ENCODE data around the gene PRELP.

DNA sequence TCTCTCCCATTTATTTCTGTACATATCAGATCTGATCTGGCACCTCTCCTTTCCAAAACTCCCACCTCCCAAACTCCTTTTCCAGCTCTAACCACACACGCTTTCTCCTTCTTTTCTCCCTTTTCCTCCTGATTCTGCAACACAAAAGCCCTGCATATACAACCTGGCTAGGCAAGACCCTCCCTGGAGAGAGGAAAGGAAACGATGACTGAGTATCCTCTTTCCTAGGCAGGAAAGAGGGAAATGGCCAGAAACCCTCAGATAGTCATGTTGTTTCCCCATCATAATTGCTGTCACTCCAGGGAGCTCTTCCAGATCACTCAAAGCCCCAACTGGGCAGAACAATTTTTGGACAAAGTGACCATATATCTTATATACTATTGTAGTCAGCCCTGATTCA is 32.3 kb upstream of the PRELP start:
- TF ChIP-seq, protein P1, sequence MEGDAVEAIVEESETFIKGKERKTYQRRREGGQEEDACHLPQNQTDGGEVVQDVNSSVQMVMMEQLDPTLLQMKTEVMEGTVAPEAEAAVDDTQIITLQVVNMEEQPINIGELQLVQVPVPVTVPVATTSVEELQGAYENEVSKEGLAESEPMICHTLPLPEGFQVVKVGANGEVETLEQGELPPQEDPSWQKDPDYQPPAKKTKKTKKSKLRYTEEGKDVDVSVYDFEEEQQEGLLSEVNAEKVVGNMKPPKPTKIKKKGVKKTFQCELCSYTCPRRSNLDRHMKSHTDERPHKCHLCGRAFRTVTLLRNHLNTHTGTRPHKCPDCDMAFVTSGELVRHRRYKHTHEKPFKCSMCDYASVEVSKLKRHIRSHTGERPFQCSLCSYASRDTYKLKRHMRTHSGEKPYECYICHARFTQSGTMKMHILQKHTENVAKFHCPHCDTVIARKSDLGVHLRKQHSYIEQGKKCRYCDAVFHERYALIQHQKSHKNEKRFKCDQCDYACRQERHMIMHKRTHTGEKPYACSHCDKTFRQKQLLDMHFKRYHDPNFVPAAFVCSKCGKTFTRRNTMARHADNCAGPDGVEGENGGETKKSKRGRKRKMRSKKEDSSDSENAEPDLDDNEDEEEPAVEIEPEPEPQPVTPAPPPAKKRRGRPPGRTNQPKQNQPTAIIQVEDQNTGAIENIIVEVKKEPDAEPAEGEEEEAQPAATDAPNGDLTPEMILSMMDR (IDR thresholded peaks at IDR 0.05), result no peak
- no peak for TF ChIP-seq POLR2A (IDR thresholded peaks at IDR 0.05)

Data from breast epithelium (tissue), 3 donors.